DMS53 (cell line): Measurements from ENCODE around the gene MLLT10.

Source experiments
- DNase-seq: peaks from one replicate; lab custom pipeline; 2025; lab: John Stamatoyannopoulos, UW

Gene MLLT10

DNA sequence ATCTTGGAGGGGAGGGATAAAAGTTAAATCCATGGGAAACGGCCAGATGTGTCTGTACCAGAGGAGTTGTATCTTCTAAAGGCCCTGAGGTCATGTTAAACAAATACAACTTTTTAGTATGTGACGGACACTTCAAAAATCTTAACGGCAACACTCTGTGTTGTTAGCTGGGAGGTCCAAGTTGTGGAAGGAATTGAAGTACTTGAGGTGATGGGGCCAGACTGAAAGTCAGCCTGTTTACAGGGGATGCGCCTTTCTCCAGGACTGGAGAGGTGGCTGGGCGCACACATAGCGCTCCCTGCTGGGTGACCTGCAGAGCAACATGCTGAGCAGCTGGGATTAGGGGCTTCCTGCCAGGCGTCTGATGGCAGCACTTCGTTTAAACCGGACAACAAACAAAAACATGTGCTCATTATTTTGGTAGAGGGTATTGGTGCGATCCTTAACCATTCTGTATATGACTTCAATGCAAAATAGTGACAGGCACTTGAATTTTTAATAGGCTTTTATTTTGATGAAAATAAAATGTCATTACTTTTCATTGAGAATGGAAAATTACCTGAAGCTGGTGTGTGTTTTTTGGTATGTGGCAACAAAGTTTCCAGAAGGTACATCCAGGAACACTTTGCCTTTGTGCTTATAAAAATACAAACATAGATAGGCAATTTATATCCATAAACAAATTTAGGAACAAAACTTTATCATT is 198.2 kb downstream of the MLLT10 start:
- DNase-seq = peak; percentile 79

DNA sequence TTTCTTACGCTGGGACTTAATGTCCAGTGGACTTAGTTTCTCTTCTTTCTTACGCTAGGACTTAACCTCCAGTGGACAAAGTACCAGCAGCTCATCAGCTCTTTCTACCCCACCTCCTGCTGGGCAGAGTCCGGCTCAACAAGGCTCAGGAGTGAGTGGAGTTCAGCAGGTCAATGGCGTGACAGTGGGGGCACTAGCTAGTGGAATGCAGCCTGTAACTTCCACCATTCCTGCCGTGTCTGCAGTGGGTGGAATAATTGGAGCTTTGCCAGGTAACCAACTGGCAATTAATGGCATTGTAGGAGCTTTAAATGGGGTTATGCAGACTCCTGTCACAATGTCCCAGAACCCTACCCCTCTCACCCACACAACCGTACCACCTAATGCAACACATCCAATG is 199.7 kb downstream of the MLLT10 start:
- no peak for DNase-seq

DNA sequence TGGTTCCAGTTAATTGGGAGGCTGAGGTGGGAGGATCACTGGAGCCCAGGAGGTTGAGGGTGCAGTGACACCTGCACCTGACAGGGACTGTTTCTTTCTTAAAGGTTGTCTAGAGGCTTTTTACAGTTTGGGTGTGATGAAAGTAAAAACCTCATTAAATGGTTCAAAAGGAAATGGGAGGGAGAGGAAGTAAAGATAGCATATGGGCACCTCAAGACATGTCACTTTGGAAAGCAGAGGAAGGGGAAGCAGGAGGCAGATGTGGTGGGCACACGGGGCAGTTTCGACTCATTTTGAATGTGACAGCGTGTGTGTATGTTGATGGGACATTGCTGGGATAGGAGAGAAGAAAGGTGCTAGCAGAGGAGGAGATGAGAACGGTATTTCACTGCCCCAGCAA is 203.1 kb downstream of the MLLT10 start:
- DNase-seq = no peak

DNA sequence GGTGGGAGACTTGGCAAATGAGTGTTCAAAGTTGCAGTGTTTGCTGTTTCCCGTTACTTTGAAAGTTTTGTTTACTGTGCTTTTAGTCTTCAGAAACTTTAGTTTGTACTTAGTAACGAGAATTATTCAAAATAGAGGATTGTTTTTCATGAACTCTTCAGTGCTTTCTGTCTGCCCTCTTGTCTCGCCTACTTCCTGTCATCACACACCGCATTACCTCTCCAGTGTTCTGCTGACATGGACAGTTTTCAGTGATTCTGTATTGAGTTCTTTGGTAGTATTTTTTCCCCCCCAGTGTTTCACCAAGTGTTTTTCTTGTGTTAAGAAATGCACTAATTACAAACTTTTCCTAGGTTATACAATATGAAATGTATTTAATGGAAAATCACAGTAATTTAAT is 207.0 kb downstream of the MLLT10 start:
- no peak for DNase-seq

- DNase-seq = peak; percentile 31
Measured at GRCh38 chr10:21742740-21743412, 208.8 kb downstream of the MLLT10 start.

- DNase-seq = no peak
Measured at GRCh38 chr10:21744223-21744622, 210.2 kb downstream of the MLLT10 start.

GRCh38 chr10:21746118-21746517 is 212.1 kb downstream of the MLLT10 start:
- DNase-seq = no peak

DNA sequence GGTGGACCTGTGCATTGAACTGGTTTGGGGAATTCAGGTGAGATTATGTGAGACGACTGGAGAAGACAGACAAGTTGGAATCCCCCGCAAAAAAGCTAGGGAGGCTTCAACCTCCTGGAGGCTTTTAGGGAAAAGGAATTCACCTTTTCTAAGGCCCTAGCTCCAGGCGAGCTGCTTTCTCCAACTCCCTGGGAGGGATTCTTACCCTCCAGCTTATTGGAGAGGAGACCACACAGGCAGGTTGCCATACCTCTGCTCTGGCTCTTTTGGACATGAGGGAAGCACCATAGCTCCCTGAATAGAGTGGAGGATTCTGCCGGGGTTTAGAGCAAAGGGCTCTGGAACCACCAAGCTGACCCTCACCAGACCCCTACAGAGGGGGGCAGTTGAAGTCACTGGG is 213.8 kb downstream of the MLLT10 start:
- DNase-seq = no peak

DNA sequence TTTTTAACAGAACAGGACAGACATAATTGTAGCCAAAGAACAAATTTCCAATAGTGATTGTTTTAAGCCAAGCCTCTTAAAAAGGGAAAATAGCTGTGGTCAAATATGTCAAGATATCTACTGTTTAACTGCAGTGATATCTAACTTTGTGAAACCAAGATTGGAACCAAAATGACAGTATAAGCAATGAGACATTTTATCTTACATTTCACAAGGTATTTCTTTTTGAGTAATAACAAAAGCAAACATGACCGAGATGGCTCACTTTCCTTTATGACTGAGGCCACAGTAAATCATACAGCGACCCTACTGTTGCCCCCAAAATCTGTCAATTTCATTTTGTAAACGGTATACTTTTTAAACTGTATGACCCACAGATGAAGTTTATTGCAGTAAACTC is 215.8 kb downstream of the MLLT10 start:
- DNase-seq = no peak

- no peak for DNase-seq
Measured at GRCh38 chr10:21750424-21750823, 216.4 kb downstream of the MLLT10 start.

GRCh38 chr10:21751341-21752310 is 217.6 kb downstream of the MLLT10 start:
- DNase-seq = no peak

GRCh38 chr10:21753497-21754270 is 219.7 kb downstream of the MLLT10 start:
- DNase-seq = peak; percentile 48

DNA sequence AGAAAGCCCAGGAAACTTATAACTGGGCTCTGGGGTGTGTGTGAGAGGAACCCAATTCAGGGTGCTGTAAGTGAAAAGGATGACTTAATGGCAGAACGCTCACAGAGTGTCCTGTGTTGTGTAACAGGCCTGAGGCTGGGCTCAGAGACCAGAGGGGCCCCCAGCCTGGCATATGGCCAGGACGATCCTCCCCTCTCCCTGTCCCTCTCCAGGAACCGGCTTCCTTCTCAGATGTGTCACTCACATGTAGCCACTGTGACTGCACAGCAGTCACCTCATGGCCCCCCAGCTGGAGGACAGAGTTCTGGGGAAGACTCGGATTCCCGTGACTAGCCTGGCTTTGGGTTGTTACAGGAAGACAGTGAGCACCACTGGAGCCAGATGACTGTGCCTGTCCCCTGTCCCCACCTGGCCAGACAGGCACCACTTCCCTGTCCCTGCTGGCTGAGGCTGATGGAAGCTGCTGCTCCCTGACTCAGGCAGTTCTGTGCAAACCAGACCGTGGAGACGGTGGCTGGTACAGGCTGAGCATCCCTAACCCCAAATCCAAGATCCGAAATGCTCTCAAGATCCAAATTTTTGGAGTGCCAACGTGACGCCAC is 220.5 kb downstream of the MLLT10 start:
- DNase-seq = peak; percentile 30

DNA sequence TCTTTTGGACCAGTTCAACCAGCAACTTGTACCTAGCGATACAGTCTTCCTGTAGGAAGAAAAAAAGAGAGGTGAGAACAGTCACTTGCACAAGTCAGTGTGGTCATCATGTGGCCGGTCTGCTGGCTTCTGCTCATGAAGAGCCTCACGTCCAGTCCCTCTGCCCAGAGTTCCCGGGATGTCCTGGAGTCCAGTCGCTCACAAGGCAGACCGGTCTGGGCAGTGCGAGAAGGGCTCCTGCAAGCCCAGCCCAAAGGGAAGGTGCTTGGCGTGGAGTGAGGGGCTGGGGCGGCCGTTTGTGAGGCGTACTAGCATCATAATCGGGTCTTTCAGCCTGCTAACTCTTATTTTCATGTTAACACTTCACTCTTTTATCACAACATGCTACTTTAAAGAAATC is 222.7 kb downstream of the MLLT10 start:
- no peak for DNase-seq

DNA sequence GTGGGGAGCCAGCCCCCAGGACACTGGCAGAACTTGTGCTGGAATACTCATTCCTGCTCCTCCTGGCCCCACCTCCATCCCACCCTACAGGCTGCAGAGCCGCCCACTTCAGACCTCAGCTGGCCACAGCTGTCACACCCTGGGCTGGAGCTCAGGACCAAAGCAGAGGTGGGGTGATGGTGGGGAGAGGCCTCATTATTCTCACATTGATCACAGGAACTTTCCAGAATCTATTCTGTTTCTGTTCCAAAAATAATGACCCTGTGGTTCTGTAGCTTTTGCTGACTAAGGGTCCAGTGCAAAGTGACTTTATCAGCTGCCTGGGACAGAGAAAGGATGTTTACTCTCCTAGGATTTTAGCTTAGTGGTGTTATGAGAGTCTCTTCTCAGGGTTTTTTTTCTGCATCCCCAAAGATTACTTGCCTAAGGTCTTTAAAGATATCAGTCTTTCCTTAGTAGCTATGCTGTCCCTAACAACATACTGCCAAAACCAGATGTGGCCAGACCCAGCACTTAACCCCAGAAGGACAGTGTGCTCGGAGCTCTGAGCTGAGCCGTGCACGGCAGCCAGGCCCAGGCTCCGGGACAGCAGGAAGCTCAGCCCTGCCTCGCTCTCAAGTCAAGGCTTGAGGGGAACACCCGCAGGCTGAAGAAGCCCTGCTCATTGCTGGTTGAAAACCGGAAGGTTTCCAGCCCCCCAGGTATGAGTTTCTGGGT is 223.3 kb downstream of the MLLT10 start:
- no peak for DNase-seq

GRCh38 chr10:21758239-21758638 is 224.2 kb downstream of the MLLT10 start:
- DNase-seq = no peak

DNA sequence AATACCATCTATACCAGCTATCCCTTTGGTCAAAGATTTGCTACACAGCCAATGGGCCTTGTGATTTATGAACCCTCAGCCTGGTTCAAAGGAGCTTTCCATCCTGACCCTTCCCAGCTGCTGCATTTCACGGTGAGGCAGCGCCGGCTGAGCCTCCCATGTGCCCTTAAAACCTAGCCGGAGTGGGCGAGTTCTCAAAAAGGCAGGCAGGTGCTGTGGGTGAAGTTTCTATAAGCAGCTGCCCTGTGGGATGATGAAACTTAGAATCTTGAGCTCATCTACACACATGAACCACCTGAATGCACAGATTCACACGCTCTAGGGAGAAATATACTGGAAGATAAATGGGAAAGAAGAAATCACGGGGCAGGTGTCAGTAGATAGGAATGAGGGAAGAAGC is 224.7 kb downstream of the MLLT10 start:
- DNase-seq = no peak

DNA sequence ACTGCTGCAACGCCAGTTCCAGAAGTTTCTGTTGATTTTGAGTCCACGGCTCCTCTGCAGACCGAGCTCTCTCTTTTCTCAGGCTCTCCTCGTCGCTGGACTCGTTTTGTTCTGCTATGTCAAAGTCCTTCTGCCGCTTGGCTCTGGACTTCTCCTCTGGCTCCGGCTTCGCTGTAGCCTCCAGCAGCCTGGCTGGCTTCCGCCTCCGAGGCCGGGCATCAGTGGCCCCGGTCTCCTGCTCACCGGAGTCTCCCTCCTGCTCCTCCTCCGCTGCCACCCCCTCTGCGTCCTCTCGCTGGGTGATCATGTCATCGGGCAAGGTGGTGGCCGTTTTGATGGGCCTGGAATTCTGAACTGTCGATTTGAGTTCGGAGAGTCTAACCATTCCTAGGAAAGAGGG is 225.2 kb downstream of the MLLT10 start:
- no peak for DNase-seq

DNA sequence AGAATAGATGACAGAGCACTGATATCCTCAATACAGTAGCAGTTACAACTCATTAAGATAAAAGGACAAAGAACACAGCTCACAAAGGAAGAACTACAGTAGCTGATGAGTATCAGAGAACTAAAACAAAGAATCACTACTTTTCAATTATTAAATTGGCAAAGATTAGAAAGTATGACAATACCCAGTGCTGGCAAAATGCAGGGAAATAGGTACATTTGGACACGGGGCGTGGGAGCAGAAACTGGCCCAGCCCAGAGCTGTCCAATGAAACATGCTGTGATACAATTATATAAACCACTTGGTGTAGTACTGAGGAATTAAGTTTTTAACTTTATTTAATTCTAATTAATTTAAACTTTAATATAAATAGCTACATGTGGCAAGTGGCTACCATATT is 226.3 kb downstream of the MLLT10 start:
- DNase-seq = no peak

- no peak for DNase-seq
Measured at GRCh38 chr10:21764466-21765189, 230.6 kb downstream of the MLLT10 start.
